Renal pelvis (tissue), 12 donors: ENCODE measurements around the gene SCN2B. TPM values are rescaled to one million over a fixed set of nuclear protein-coding genes. Genes with fewer than 3 reads are reported as not detected.

ENCODE experiments used
- DNase-seq: peaks from one replicate; pipeline ENCODE4 v3.0.0-alpha.2; 2013
- long read RNA-seq, 16 experiments: transcript quantifications; one replicate each; lab custom pipeline, GENCODE V29; 2026
- polyA plus RNA-seq, 3 donors: library from polyadenylated mRNA; unstranded; fragments of 120-200 nt; gene quantifications; one replicate each; pipeline ENCODE4 v1.2.1, GENCODE V29; 2013; ENCODE audit not compliant: insufficient read length in 3 of 3

SCN2B gene, protein sequence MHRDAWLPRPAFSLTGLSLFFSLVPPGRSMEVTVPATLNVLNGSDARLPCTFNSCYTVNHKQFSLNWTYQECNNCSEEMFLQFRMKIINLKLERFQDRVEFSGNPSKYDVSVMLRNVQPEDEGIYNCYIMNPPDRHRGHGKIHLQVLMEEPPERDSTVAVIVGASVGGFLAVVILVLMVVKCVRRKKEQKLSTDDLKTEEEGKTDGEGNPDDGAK
- 1 to 10 TPM; 3.7 to 4.9 (median 4.9) TPM for polyA plus RNA-seq
- long read RNA-seq, donor 1, full-length matches to known transcripts: 2 of 2 reads
- long read RNA-seq, donor 1, partial matches to known transcripts: 0 of 2 reads
- long read RNA-seq, donor 1, other reads (novel, unspliced or antisense): 0 of 2 reads
- long read RNA-seq, donor 2, full-length matches to known transcripts: 1 of 1 reads
- long read RNA-seq, donor 2, partial matches to known transcripts: 0 of 1 reads
- long read RNA-seq, donor 2, other reads (novel, unspliced or antisense): 0 of 1 reads
- long read RNA-seq, donor 3, full-length matches to known transcripts: 2 of 2 reads
- long read RNA-seq, donor 3, partial matches to known transcripts: 0 of 2 reads
- long read RNA-seq, donor 3, other reads (novel, unspliced or antisense): 0 of 2 reads
- long read RNA-seq, donor 4, full-length matches to known transcripts: 1 of 1 reads
- long read RNA-seq, donor 4, partial matches to known transcripts: 0 of 1 reads
- long read RNA-seq, donor 4, other reads (novel, unspliced or antisense): 0 of 1 reads
- long read RNA-seq, donor 5, full-length matches to known transcripts: 3 of 3 reads
- long read RNA-seq, donor 5, partial matches to known transcripts: 0 of 3 reads
- long read RNA-seq, donor 5, other reads (novel, unspliced or antisense): 0 of 3 reads
- long read RNA-seq, donor 6, full-length matches to known transcripts: 1 of 1 reads
- long read RNA-seq, donor 6, partial matches to known transcripts: 0 of 1 reads
- long read RNA-seq, donor 6, other reads (novel, unspliced or antisense): 0 of 1 reads
- long read RNA-seq, donor 7, full-length matches to known transcripts: 1 of 1 reads
- long read RNA-seq, donor 7, partial matches to known transcripts: 0 of 1 reads
- long read RNA-seq, donor 7, other reads (novel, unspliced or antisense): 0 of 1 reads
- long read RNA-seq, donor 8: 0 reads
- long read RNA-seq, donor 9, full-length matches to known transcripts: 4 of 4 reads
- long read RNA-seq, donor 9, partial matches to known transcripts: 0 of 4 reads
- long read RNA-seq, donor 9, other reads (novel, unspliced or antisense): 0 of 4 reads
- long read RNA-seq, donor 10: 0 reads
- long read RNA-seq, donor 11, full-length matches to known transcripts: 2 of 2 reads
- long read RNA-seq, donor 11, partial matches to known transcripts: 0 of 2 reads
- long read RNA-seq, donor 11, other reads (novel, unspliced or antisense): 0 of 2 reads
- long read RNA-seq, donor 12, full-length matches to known transcripts: 2 of 2 reads
- long read RNA-seq, donor 12, partial matches to known transcripts: 0 of 2 reads
- long read RNA-seq, donor 12, other reads (novel, unspliced or antisense): 0 of 2 reads
- long read RNA-seq, donor 13: 0 reads
- long read RNA-seq, donor 14: 0 reads
- long read RNA-seq, donor 15, full-length matches to known transcripts: 3 of 3 reads
- long read RNA-seq, donor 15, partial matches to known transcripts: 0 of 3 reads
- long read RNA-seq, donor 15, other reads (novel, unspliced or antisense): 0 of 3 reads
- long read RNA-seq, donor 16, full-length matches to known transcripts: 3 of 3 reads
- long read RNA-seq, donor 16, partial matches to known transcripts: 0 of 3 reads
- long read RNA-seq, donor 16, other reads (novel, unspliced or antisense): 0 of 3 reads

GRCh38 chr11:118175993-118176777 is at the start of gene SCN2B:
TSS of gene SCN2B (minus strand) at chr11:118176639. CDS start at chr11:118176431, 208 bp downstream.
- DNase-seq: no peak

GRCh38 chr11:118224511-118225188 is 48.2 kb upstream of the SCN2B start, which contains the start of gene JAML:
TSS of gene JAML (minus strand) at chr11:118225011. CDS start at chr11:118214866, 10,145 bp downstream.
- DNase-seq: no peak

DNA sequence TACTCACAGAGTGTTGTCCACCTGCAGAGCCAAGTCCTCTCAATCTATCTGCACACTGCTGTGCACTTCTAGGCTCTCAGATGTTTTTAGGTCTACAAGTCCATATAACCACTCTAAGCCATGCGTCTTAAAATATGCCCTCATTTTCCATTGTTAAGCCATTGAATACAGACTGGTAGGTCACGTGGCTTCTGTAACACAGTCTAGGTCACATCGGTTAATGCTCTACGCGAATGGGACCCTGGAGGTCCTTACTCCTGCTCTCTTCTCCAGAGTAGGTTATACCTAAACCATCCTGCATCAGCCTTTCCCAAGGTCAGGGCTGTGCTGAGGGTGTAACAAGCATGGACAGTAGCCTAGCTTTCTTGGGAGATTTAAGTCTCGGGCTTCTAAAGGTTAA is 47.6 kb upstream of the SCN2B start:
- no peak for DNase-seq

- no peak for DNase-seq
Observed at GRCh38 chr11:118223570-118223969, 47.1 kb upstream of the SCN2B start.

DNA sequence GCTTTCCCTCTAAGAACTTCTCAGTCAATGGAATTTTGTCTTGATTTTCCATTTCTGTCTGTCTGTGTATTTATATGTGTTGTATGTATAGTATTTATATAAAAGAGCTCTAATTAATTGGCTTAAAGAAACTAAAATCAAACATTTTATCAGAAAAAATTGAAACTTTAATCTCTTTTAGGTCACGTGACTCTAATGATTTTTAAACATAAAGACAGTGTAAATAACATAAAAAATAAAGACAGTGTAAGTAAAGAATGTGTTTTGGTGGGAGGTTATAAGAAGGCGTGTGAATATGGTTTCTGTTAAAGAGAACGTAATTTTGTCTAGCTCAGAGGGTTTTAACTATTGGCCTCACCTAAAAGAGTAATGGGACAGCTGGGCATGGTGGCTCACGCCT is 46.0 kb upstream of the SCN2B start:
- no peak for DNase-seq

DNA sequence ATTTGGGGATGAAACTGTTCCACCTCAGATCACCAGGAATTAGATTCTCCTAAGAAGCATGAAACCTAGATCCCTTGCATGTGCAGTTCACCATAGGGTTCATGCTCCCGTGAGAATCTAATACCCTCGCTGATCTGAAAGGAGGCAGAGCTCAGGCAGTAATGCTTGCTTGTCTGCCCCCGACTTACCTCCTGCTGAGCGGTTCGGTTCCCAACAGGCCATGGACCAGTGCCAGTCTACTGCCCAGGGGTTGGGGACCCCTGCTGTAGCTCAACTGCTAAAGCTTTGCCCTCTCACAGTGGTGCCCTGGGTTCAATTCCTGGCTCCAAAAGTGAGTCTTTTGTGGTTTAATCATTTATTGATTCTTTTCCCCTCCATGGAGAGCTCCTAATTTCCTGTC is 45.0 kb upstream of the SCN2B start:
- no peak for DNase-seq

- no peak for DNase-seq
Observed at GRCh38 chr11:118219732-118220131, 43.3 kb upstream of the SCN2B start.

DNA sequence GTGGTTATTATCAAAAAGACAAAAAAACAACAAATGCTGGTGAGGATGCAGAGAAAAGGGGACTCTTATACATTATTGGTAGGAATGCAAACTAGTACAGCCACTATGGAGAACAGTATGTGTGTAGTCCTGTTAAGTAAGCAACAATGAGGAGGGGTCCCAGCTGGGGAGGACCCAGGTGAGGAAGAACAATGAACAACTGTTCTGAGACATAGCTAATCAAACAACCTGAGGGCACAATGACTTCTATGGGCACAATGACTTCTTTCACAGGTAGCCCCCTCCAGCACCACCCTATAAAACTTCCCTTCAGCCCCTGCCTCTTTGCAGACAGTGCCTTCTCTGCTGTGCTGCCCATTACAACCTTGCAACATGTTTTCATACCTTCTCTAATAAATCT is 42.8 kb upstream of the SCN2B start:
- DNase-seq: no peak

GRCh38 chr11:118217575-118217974 is 41.1 kb upstream of the SCN2B start:
- no peak for DNase-seq

DNA sequence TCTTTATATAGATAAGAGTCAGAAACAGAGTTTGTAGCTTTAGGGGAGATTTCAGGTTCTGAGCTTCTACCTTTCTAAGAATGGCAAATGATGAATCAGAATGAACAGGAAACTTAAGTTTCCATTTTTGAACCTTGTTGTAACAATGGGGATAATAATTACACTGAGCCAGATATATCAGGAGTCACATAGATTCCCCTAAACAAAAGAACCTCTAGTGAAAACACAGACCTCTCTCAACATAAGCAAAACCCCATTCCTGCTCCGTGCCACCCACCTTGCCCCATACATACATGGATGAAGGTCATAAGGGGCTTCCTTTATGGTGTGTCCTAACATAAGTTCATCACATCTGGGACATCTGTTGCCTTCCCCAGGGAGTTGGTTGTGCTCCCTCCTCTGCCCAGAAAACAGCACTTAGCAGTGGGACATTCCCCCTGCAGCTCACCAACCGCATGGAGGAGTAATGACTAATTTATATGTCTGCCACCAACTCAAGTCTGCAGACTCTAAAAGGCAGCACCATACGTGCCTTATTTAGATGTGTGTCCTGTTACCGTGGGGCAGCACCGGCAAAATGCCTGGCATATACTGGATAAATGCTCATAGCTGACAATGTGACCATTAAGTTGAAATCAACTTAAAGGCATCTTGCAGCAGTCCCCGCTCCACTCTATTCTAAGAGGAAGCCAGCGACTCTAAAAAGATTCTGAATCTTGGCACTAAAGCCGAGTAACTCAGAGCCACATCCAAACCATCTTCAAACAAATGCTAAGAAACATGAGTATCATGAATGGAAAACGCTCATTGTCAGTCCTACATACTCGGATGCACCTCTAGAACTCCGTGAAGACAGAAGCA is 40.4 kb upstream of the SCN2B start:
- DNase-seq: no peak

DNA sequence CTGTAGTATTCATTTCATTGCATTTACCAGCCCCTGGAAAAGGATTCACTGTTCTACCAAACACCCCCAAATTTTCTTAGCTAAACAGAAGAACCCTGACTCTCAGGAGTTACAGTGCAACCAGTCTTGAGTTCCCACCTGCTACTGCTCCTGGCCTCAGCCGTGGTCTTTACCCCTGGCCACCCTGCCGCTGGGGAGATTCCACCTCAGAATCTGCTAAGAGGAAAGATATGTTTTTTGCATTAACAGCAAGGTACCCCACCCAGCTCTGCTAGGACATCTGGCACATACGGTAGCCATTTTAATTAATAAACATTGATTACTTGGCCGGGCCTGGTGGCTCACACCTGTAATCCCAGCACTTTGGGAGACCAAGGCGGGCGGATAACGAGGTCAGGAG is 39.3 kb upstream of the SCN2B start:
- DNase-seq: no peak

DNA sequence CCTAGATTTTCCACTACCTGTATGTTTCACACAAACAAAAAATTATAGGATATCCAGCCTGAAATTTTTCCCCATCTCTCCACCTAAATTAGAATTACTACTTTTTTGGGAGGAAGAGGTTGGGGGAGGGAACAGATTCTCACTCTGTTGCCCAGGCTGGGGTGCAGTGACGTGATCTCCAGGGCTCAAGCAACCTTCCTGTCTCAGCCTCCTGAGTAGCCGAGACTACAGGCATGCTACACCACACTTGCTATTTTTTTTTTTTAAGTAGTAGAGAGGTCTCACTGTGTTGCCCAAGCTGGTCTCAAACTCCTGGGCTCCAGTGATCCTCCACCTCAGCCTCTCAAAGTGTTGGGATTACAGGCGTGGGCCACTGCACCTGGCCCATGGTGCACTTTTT is 38.8 kb upstream of the SCN2B start:
- DNase-seq: no peak

GRCh38 chr11:118214210-118214914 is 37.9 kb upstream of the SCN2B start:
- no peak for DNase-seq

DNA sequence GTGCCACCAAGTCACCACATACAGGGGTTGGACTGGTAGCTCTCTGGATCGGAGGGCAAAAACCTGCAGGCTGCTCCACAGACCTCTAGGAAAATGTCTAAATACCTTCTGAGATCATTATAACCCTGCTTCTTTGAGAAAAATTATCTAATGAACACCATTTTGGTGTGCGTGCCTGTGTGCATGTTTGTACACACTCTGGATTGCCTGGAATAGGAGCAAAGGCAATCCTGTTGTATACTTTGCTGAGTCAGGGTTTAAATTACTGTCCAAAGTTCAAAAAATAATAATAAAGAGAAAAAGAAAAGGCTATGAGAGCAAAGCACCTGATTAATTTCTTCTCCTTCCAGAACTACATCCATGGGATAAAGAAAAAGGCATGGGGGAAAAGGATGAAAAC is 37.3 kb upstream of the SCN2B start:
- DNase-seq: no peak

DNA sequence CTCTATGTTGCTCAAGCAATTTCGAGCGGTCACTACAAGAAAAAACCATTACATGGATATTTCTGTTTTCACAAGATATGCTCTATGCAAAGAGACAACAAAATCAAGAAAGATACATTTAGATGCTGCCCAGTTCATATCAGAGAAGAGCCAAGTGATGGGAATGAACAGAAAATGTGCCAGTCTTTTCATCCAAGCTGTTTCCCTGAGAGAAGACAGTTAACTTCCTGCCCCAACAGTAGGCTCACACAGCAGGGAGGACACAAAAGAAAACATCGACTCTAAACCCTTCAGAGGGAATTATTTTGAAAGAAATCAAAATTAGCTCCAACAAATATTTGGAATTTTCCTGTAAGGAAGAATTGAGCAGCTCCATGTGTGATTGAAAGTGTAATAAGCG is 36.8 kb upstream of the SCN2B start:
- no peak for DNase-seq

DNA sequence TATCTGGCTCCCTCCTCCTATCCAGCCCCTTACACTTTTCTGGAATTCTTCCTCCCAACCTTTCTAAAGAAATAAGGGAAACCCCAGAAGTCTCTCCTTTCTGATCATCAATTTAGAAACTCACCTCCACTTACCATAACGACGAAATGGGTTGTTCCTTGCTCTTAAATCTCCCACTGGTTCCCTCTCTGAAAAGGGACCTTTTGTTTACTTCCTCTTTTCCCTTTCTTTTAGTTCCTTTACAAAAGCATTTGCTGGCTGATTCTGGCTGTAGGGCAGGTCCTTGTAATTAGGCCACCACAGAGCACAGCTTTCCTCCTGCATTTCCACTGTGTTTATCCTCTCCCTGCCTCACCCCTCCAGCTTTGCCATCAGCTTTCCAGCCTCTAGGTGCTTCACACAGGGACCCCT is 36.3 kb upstream of the SCN2B start:
- DNase-seq: no peak

DNA sequence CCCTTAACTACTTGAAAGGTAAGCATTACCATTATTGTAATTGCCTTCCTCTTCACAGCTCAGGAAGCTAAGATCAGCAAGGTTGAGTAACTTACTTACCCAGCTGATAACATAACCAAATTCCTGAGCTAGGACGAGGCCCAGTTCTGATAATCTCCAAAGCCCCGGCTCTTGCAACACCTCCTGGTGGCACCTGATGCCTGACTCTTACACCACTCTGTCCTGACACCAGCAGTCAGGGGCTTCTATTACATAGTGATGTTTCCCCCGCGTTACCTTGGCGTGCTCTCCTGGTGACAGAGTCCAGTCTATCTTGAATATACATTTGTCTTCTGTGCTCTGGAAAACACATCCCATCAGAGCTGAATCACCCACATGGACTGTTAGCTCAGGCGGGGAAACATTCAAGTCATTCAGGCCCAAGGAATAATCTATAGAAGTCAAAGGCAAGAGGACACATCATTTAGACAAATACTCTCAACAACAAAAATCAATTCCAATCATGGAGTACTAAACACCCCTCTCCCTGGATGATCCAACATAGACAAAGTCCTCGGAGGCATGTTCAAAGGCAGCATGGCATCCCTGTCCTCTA is 35.8 kb upstream of the SCN2B start:
- DNase-seq: no peak
